Sigmoid colon (tissue), 4 donors: ENCODE results near the gene WT1.

Experiments used
- CTCF ChIP-seq, 4 experiments: fragments of 450-650 bp in 3 of 4; fragments of 200-600 bp in 1 of 4; IDR thresholded peaks; one replicate each; pipeline ENCODE4 v1.5.1; 2016 to 2019; ENCODE audit warnings: antibody characterized with exemption in 4 of 4, mild to moderate bottlenecking in 3 of 4, moderate library complexity in 2 of 4
- POLR2AphosphoS5 ChIP-seq, 4 donors: sonication (generic); formaldehyde crosslinking; IDR thresholded peaks; one replicate each; pipeline ENCODE4 v1.6.1; 2017; ENCODE audit warnings: antibody characterized with exemption in 4 of 4

GRCh38 chr11:32448232-32448631, 12.9 kb upstream of the WT1 start:
- no peak for TF ChIP-seq POLR2AphosphoS5 (IDR thresholded peaks at IDR 0.05)
- no peak for TF ChIP-seq CTCF (IDR thresholded peaks at IDR 0.05)
